Thyroid gland (tissue), 4 donors: Measurements from ENCODE around the gene CHD6.

Source experiments
- POLR2A ChIP-seq, 2 donors: fragments of 450-650 bp; IDR thresholded peaks; one replicate each; pipeline ENCODE4 v1.6.1; 2017; ENCODE audit warnings: antibody characterized with exemption in 2 of 2, mild to moderate bottlenecking in 2 of 2, moderate library complexity in 1 of 2
- TF ChIP-seq, protein P1 (sequence below), 6 experiments: fragments of 200-600 bp in 3 of 6; fragments of 450-650 bp in 3 of 6; sonication (generic) in 3 of 6; IDR thresholded peaks; one replicate each; pipeline ENCODE4 v1.5.1; 2016 to 2019; ENCODE audit warnings: antibody characterized with exemption in 6 of 6, mild to moderate bottlenecking in 2 of 6, inconsistent platforms in 1 of 6, moderate library complexity in 1 of 6

DNA sequence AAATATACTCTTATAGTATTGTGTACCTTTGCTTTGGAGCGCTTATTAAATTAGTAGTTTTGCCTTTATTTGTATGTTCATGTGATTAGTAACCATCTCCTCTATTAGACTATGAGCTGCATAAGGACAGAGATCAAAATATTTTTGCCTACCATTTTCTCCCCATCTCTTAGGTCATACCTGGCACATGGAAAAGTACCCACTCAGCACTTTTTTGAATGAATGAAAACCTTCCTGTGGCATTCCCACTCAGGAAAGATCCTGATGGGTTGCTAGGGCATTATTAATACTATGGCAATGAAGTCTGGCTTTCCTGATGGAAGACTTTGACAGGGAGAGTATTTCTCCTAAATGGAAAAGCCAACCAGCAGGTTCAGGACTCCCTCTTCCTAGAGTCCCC lies 20.3 kb upstream of the CHD6 start:
- TF ChIP-seq, protein P1, sequence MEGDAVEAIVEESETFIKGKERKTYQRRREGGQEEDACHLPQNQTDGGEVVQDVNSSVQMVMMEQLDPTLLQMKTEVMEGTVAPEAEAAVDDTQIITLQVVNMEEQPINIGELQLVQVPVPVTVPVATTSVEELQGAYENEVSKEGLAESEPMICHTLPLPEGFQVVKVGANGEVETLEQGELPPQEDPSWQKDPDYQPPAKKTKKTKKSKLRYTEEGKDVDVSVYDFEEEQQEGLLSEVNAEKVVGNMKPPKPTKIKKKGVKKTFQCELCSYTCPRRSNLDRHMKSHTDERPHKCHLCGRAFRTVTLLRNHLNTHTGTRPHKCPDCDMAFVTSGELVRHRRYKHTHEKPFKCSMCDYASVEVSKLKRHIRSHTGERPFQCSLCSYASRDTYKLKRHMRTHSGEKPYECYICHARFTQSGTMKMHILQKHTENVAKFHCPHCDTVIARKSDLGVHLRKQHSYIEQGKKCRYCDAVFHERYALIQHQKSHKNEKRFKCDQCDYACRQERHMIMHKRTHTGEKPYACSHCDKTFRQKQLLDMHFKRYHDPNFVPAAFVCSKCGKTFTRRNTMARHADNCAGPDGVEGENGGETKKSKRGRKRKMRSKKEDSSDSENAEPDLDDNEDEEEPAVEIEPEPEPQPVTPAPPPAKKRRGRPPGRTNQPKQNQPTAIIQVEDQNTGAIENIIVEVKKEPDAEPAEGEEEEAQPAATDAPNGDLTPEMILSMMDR (IDR thresholded peaks at IDR 0.05): no peak
- no peak for TF ChIP-seq POLR2A (IDR thresholded peaks at IDR 0.05)
